HEK293 (cell line): ENCODE data around the gene TOM1L2.

Experiments used
- CTCF ChIA-PET: fragments of 350-600 bp; formaldehyde crosslinking; extraction: SDS; loops from one replicate; lab custom pipeline; 2021; ENCODE audit warnings: antibody characterized with exemption; lab: Yijun Ruan, JAX
- POLR2A ChIA-PET: fragments of 300-600 bp; formaldehyde crosslinking; extraction: SDS; loops from one replicate; lab custom pipeline; 2020; ENCODE audit warnings: antibody characterized with exemption, inconsistent platforms; lab: Yijun Ruan, JAX
- H3K27ac ChIP-seq: fragments of 200-500 bp; sonication (Bioruptor generic); 2 replicates; pipeline ENCODE4 v1.5.1; 2014; ENCODE audit warnings: low read depth, low read length, control low read depth, inconsistent platforms; ENCODE audit errors: extremely low read depth
- H3K36me3 ChIP-seq, 2 experiments: fragments of 200-500 bp in 1 of 2; sonication (Bioruptor generic) in 1 of 2; 1 replicate in 1 of 2; 2 replicates in 1 of 2; pipeline ENCODE4 v1.5.1; 2014 to 2017; ENCODE audit warnings: inconsistent platforms in 2 of 2, low read length in 2 of 2; ENCODE audit not compliant: control insufficient read depth in 2 of 2, insufficient read depth in 1 of 2
- H3K4me1 ChIP-seq: fragments of 200-500 bp; sonication (Bioruptor generic); 2 replicates; pipeline ENCODE4 v1.5.1; 2014; ENCODE audit warnings: mild to moderate bottlenecking, low read length, inconsistent platforms; ENCODE audit not compliant: control insufficient read depth, insufficient read depth
- H3K4me3 ChIP-seq: 2 replicates; pipeline ENCODE4 v1.5.1; 2011; ENCODE audit warnings: low read depth, mild to moderate bottlenecking, control low read depth, low read length, moderate library complexity
- H3K9me3 ChIP-seq: fragments of 200-500 bp; sonication (Bioruptor generic); 2 replicates; pipeline ENCODE4 v1.5.1; 2014; ENCODE audit warnings: low read depth, low read length, inconsistent platforms; ENCODE audit not compliant: control insufficient read depth, insufficient read depth
- FEZF1 ChIP-seq: fragments of 450-650 bp; formaldehyde crosslinking; IDR thresholded peaks from 2 replicates; pipeline ENCODE4 v1.5.1; 2016; ENCODE audit warnings: missing biosample characterization, missing genetic modification characterization
- GLI2 ChIP-seq: fragments of 450-650 bp; formaldehyde crosslinking; IDR thresholded peaks from 2 replicates; pipeline ENCODE4; 2017; ENCODE audit warnings: missing biosample characterization, missing genetic modification characterization, low read depth, borderline replicate concordance
- HOXA7 ChIP-seq: sonication (generic); formaldehyde crosslinking; IDR thresholded peaks from 2 replicates; pipeline ENCODE4 v1.8.1; 2022; ENCODE audit warnings: missing genetic modification reagents, borderline replicate concordance
- OVOL3 ChIP-seq: fragments of 450-650 bp; formaldehyde crosslinking; IDR thresholded peaks from 2 replicates; pipeline ENCODE4 v1.5.1; 2016; ENCODE audit warnings: missing biosample characterization, missing genetic modification characterization
- SP2 ChIP-seq: fragments of 450-650 bp; formaldehyde crosslinking; IDR thresholded peaks from 2 replicates; pipeline ENCODE4 v1.5.1; 2016; ENCODE audit warnings: missing biosample characterization, missing genetic modification characterization
- SP7 ChIP-seq: fragments of 450-650 bp; formaldehyde crosslinking; IDR thresholded peaks from 2 replicates; pipeline ENCODE4 v1.5.1; 2016; ENCODE audit warnings: missing biosample characterization, missing genetic modification characterization
- TCF7L2 ChIP-seq: IDR thresholded peaks from 2 replicates; pipeline ENCODE4 v1.6.1; 2011; ENCODE audit warnings: low read depth, mild to moderate bottlenecking, inconsistent platforms, low read length, moderate library complexity, borderline replicate concordance
- TRIM28 ChIP-seq: IDR thresholded peaks from 2 replicates; pipeline ENCODE4 v1.6.1; 2011; ENCODE audit warnings: low read length, control low read depth, borderline replicate concordance
- ZBTB17 ChIP-seq: fragments of 450-650 bp; formaldehyde crosslinking; IDR thresholded peaks from 2 replicates; pipeline ENCODE4 v1.5.1; 2016; ENCODE audit warnings: missing biosample characterization, missing genetic modification characterization
- ZBTB7A ChIP-seq: fragments of 450-650 bp; formaldehyde crosslinking; IDR thresholded peaks from 2 replicates; pipeline ENCODE4 v1.5.1; 2016; ENCODE audit warnings: low read depth, missing biosample characterization, missing genetic modification characterization
- ZNF10 ChIP-seq: fragments of 450-650 bp; formaldehyde crosslinking; IDR thresholded peaks from 2 replicates; pipeline ENCODE4 v1.5.1; 2017; ENCODE audit warnings: missing biosample characterization, missing genetic modification characterization
- ZNF132 ChIP-seq: fragments of 450-650 bp; formaldehyde crosslinking; IDR thresholded peaks from 2 replicates; pipeline ENCODE4 v1.5.1; 2017; ENCODE audit warnings: missing biosample characterization, missing genetic modification characterization, borderline replicate concordance
- ZNF248 ChIP-seq: fragments of 450-650 bp; formaldehyde crosslinking; IDR thresholded peaks from 2 replicates; pipeline ENCODE4 v1.5.1; 2017; ENCODE audit warnings: missing biosample characterization, missing genetic modification characterization
- ZNF324 ChIP-seq: fragments of 450-650 bp; formaldehyde crosslinking; IDR thresholded peaks from 2 replicates; pipeline ENCODE4 v1.5.1; 2016; ENCODE audit warnings: missing biosample characterization, missing genetic modification characterization
- ZNF335 ChIP-seq: fragments of 450-650 bp; formaldehyde crosslinking; conservative IDR thresholded peaks from 2 replicates; pipeline ENCODE4 v1.5.1; 2016; ENCODE audit warnings: missing biosample characterization, missing genetic modification characterization
- ZNF416 ChIP-seq: fragments of 450-650 bp; formaldehyde crosslinking; IDR thresholded peaks from 2 replicates; pipeline ENCODE4 v1.5.1; 2016; ENCODE audit warnings: missing biosample characterization, missing genetic modification characterization
- ZNF48 ChIP-seq: fragments of 450-650 bp; formaldehyde crosslinking; IDR thresholded peaks from 2 replicates; pipeline ENCODE4 v1.5.1; 2016; ENCODE audit warnings: missing biosample characterization, missing genetic modification characterization
- ZNF501 ChIP-seq: fragments of 450-650 bp; formaldehyde crosslinking; IDR thresholded peaks from 2 replicates; pipeline ENCODE4 v1.5.1; 2016; ENCODE audit warnings: missing biosample characterization, missing genetic modification characterization
- ZNF514 ChIP-seq: fragments of 450-650 bp; formaldehyde crosslinking; IDR thresholded peaks from 2 replicates; pipeline ENCODE4 v1.5.1; 2016; ENCODE audit warnings: missing biosample characterization, missing genetic modification characterization
- ZNF530 ChIP-seq: fragments of 450-650 bp; formaldehyde crosslinking; IDR thresholded peaks from 2 replicates; pipeline ENCODE4 v1.5.1; 2016; ENCODE audit warnings: low read depth, missing biosample characterization, missing genetic modification characterization
- ZNF558 ChIP-seq: fragments of 450-650 bp; formaldehyde crosslinking; IDR thresholded peaks from 2 replicates; pipeline ENCODE4 v1.5.1; 2016; ENCODE audit warnings: missing biosample characterization, missing genetic modification characterization
- ZNF571 ChIP-seq: fragments of 450-650 bp; formaldehyde crosslinking; IDR thresholded peaks from 2 replicates; pipeline ENCODE4 v1.5.0; 2017; ENCODE audit warnings: missing biosample characterization, missing genetic modification characterization
- ZNF596 ChIP-seq: fragments of 450-650 bp; IDR thresholded peaks from 2 replicates; pipeline ENCODE4 v1.5.0; 2018; ENCODE audit warnings: missing biosample characterization, mild to moderate bottlenecking, missing genetic modification characterization, moderate library complexity
- ZNF600 ChIP-seq: fragments of 450-650 bp; formaldehyde crosslinking; IDR thresholded peaks from 2 replicates; pipeline ENCODE4 v1.5.1; 2016; ENCODE audit warnings: missing biosample characterization, missing genetic modification characterization
- ZNF658 ChIP-seq: fragments of 450-650 bp; formaldehyde crosslinking; IDR thresholded peaks from 2 replicates; pipeline ENCODE4; 2016; ENCODE audit warnings: missing biosample characterization, missing genetic modification characterization
- ZNF830 ChIP-seq: fragments of 450-650 bp; IDR thresholded peaks from 2 replicates; pipeline ENCODE4 v1.5.0; 2018; ENCODE audit warnings: missing biosample characterization, missing genetic modification characterization, low read depth, mild to moderate bottlenecking, moderate library complexity
- ZSCAN30 ChIP-seq: fragments of 450-650 bp; IDR thresholded peaks from 2 replicates; pipeline ENCODE4 v1.5.1; 2018; ENCODE audit warnings: missing biosample characterization, mild to moderate bottlenecking, missing genetic modification characterization, moderate library complexity
- TF ChIP-seq, protein P1 (sequence below): fragments of 450-650 bp; formaldehyde crosslinking; IDR thresholded peaks from 2 replicates; pipeline ENCODE4 v1.5.1; 2017; ENCODE audit warnings: missing biosample characterization, missing genetic modification characterization
- TF ChIP-seq, protein P2 (sequence below): fragments of 450-650 bp; formaldehyde crosslinking; IDR thresholded peaks from 2 replicates; pipeline ENCODE4 v1.5.1; 2016; ENCODE audit warnings: missing biosample characterization, missing genetic modification characterization
- TF ChIP-seq, protein P3 (sequence below): IDR thresholded peaks from 2 replicates; pipeline ENCODE4 v1.6.1; 2011; ENCODE audit warnings: mild to moderate bottlenecking, low read depth, low read length, borderline replicate concordance
- TF ChIP-seq, protein P4 (sequence below): fragments of 450-650 bp; formaldehyde crosslinking; IDR thresholded peaks from 2 replicates; pipeline ENCODE4 v1.5.1; 2017; ENCODE audit warnings: missing biosample characterization, missing genetic modification characterization
- TF ChIP-seq, protein P5 (sequence below): fragments of 450-650 bp; formaldehyde crosslinking; IDR thresholded peaks from 2 replicates; pipeline ENCODE4 v1.5.1; 2016; ENCODE audit warnings: missing biosample characterization, missing genetic modification characterization

TOM1L2 gene

DNA sequence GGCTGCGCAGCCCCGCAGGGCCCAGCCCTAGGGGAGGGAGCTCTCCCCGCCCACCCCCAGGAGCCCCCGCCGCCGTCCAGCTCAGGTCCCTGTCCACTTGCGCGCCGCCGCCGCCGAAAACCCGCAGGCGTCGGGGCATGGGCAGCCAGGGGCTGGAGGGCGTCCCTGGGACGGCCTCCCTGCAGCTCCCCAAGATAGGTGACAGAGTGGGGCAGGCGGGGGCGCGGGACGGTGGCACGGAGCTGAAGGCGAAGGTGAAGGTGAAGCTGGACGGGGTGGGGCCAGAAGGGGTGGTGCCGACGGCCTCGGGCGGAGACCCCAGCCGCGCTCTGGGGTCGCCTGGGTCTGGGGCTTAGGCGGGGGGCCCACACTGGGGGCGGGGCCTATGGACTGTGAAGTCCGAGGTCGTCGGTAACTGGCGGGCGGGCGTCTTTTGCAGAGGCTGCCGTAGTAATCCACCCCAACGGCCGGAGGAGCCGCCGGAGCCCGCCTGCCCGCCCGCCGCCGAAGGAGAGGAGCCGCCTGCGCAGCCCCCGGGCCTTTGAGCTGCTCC is 162.6 kb downstream of the TOM1L2 start (continued):
- TF ChIP-seq, protein P1, sequence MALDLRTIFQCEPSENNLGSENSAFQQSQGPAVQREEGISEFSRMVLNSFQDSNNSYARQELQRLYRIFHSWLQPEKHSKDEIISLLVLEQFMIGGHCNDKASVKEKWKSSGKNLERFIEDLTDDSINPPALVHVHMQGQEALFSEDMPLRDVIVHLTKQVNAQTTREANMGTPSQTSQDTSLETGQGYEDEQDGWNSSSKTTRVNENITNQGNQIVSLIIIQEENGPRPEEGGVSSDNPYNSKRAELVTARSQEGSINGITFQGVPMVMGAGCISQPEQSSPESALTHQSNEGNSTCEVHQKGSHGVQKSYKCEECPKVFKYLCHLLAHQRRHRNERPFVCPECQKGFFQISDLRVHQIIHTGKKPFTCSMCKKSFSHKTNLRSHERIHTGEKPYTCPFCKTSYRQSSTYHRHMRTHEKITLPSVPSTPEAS = no peak
- TF ChIP-seq HOXA7 (CRISPR knock-in tag) (no peak), ZNF132 (tag by site-specific recombination) (no peak), ZNF10 (tag by site-specific recombination) (no peak), FEZF1 (tag by site-specific recombination) (no peak), GLI2 (tag by site-specific recombination) (no peak)

DNA sequence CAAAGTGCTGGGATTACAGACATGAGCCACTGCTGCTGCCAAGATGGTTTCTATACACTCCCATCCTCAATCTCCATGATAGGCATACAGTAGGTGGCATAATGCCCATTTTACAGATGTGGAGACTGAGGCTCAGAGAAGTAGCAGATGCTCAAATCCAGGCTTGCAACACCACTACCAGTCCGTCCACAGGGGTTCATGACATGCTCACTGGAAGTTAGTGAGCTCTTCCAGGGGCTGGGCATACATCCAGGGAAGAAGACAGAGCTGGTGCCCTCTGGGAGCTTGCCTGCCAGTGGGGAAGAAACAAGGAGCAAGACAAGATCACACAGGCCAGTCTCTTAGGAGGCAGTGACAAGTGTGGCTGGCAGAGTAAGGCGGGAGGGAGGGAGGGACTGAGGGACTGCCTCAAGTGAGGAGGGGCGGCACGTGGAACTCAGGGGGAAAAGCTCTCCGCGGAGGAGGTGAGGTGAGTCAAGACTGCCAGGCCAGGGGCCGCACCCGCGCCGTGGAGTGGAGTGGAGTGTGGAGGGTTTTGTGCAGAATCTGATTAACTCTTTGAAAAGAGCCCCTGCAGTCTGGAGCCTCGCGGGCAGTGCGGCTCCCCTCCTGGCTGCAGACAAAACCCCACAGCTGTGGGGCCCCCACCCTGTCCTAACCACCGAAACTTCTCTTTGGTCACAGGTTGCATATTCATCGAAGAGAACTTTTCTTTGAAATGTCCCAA is 163.3 kb downstream of the TOM1L2 start:
- no peak overlapping the region for H3K4me3 ChIP-seq
- peaks cover 0 to 68% of the 10 kb centered on the region in 2 experiments; a peak in 2 of 3 replicates for H3K36me3 ChIP-seq
- peaks cover 6% of the 10 kb centered on the region for H3K4me1 ChIP-seq
- no peaks in the 10 kb centered on the region for H3K9me3 ChIP-seq
- POLR2A ChIA-PET = interaction anchor here (1.0 to 2.6 kb wide), 3 partner anchors 9 to 129 kb away, joined by 5 to 9 read pairs (median 5); partner anchors contain the start of gene SREBF1
- CTCF ChIA-PET = interaction anchor here (1.1 to 2.3 kb wide), 3 partner anchors 12 to 128 kb away, joined by 4 to 6 read pairs (median 5); no protein-coding TSS in a partner anchor
- H3K27ac ChIP-seq = no peak overlapping the region
- TF ChIP-seq ZNF558 (tag by site-specific recombination) = no peak
- no peak for TF ChIP-seq ZNF600 (tag by site-specific recombination)
- no peak for TF ChIP-seq ZNF416 (tag by site-specific recombination)
- TF ChIP-seq ZSCAN30 (tag by site-specific recombination) = no peak
- peak; percentile 37 for TF ChIP-seq ZBTB17 (tag by site-specific recombination)
- TF ChIP-seq OVOL3 (tag by site-specific recombination) = no peak
- no peak for TF ChIP-seq ZNF530 (tag by site-specific recombination)
- no peak for TF ChIP-seq ZNF501
- peak; percentile 27; the same call in 1 of the 2 replicates for TF ChIP-seq ZBTB7A (tag by site-specific recombination)
- TF ChIP-seq, protein P2, sequence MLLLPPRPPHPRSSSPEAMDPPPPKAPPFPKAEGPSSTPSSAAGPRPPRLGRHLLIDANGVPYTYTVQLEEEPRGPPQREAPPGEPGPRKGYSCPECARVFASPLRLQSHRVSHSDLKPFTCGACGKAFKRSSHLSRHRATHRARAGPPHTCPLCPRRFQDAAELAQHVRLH (tag by site-specific recombination) = peak; percentile 68; the same call in 1 of the 2 replicates
- TF ChIP-seq, protein P3, sequence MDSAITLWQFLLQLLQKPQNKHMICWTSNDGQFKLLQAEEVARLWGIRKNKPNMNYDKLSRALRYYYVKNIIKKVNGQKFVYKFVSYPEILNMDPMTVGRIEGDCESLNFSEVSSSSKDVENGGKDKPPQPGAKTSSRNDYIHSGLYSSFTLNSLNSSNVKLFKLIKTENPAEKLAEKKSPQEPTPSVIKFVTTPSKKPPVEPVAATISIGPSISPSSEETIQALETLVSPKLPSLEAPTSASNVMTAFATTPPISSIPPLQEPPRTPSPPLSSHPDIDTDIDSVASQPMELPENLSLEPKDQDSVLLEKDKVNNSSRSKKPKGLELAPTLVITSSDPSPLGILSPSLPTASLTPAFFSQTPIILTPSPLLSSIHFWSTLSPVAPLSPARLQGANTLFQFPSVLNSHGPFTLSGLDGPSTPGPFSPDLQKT = no peak
- no peak for TF ChIP-seq ZNF658 (tag by site-specific recombination)
- TF ChIP-seq ZNF248 (tag by site-specific recombination) = no peak
- no peak for TF ChIP-seq ZNF48 (tag by site-specific recombination)
- no peak for TF ChIP-seq TRIM28
- TF ChIP-seq, protein P4, sequence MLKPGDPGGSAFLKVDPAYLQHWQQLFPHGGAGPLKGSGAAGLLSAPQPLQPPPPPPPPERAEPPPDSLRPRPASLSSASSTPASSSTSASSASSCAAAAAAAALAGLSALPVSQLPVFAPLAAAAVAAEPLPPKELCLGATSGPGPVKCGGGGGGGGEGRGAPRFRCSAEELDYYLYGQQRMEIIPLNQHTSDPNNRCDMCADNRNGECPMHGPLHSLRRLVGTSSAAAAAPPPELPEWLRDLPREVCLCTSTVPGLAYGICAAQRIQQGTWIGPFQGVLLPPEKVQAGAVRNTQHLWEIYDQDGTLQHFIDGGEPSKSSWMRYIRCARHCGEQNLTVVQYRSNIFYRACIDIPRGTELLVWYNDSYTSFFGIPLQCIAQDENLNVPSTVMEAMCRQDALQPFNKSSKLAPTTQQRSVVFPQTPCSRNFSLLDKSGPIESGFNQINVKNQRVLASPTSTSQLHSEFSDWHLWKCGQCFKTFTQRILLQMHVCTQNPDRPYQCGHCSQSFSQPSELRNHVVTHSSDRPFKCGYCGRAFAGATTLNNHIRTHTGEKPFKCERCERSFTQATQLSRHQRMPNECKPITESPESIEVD = no peak
- TF ChIP-seq, protein P5, sequence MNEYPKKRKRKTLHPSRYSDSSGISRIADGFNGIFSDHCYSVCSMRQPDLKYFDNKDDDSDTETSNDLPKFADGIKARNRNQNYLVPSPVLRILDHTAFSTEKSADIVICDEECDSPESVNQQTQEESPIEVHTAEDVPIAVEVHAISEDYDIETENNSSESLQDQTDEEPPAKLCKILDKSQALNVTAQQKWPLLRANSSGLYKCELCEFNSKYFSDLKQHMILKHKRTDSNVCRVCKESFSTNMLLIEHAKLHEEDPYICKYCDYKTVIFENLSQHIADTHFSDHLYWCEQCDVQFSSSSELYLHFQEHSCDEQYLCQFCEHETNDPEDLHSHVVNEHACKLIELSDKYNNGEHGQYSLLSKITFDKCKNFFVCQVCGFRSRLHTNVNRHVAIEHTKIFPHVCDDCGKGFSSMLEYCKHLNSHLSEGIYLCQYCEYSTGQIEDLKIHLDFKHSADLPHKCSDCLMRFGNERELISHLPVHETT (tag by site-specific recombination) = peak; percentile 31; the same call in 1 of the 2 replicates
- no peak for TF ChIP-seq ZNF830
- no peak for TF ChIP-seq ZNF514 (tag by site-specific recombination)
- peak; percentile 24; the same call in 1 of the 2 replicates for TF ChIP-seq SP2 (tag by site-specific recombination)
- no peak for TF ChIP-seq ZNF132 (tag by site-specific recombination)
- TF ChIP-seq ZNF571 (tag by site-specific recombination) = no peak
- TF ChIP-seq TCF7L2 = no peak
- no peak for TF ChIP-seq ZNF335
- no peak for TF ChIP-seq ZNF324 (tag by site-specific recombination)
- 0 out of 2 replicates have a peak, but pooled peaks have one; percentile 34 for TF ChIP-seq SP7
- no peak for TF ChIP-seq ZNF596 (tag by site-specific recombination)
